Activated naive CD4-positive, alpha-beta T cell treated with anti-CD3 and anti-CD28 coated beads for 36 hours (primary cell): ENCODE measurements around the gene B2M. TPM values are rescaled to one million over a fixed set of nuclear protein-coding genes. Genes with fewer than 3 reads are reported as not detected.
A peak's percentile ranks its signal among the peaks of the same experiment; 100 is the strongest.
"Not testable (repeated sequence)": the region's sequence is repeated elsewhere in the genome, so short reads cannot be mapped to it uniquely, and the experiment has no call there.

ENCODE experiments used
- CTCF ChIA-PET: fragments of 350-600 bp; sonication (Branson Sonifier 250); formaldehyde crosslinking; loops from one replicate; lab custom pipeline; 2021; ENCODE audit warnings: antibody characterized with exemption; lab: Charles Lee
- DNase-seq: peaks from one replicate; pipeline ENCODE4 v3.0.0-alpha.2; 2020
- H3K27ac Mint-ChIP-seq: one replicate; pipeline ENCODE4 v1.8.0; 2021; ENCODE audit warnings: mild to moderate bottlenecking, mixed read lengths
- H3K27me3 Mint-ChIP-seq: one replicate; pipeline ENCODE4 v1.8.0; 2021; ENCODE audit warnings: low read depth, mixed read lengths
- H3K36me3 Mint-ChIP-seq: one replicate; pipeline ENCODE4 v1.8.0; 2021; ENCODE audit warnings: low read depth, mixed read lengths
- H3K4me1 Mint-ChIP-seq: one replicate; pipeline ENCODE4 v1.8.0; 2021; ENCODE audit warnings: low read depth, mixed read lengths
- H3K4me3 Mint-ChIP-seq: one replicate; pipeline ENCODE4 v1.8.0; 2021; ENCODE audit warnings: mild to moderate bottlenecking, moderate library complexity, mixed read lengths
- H3K9me3 Mint-ChIP-seq: one replicate; pipeline ENCODE4 v1.8.0; 2021; ENCODE audit warnings: mixed read lengths
- intact Hi-C: fragments of 100-400 bp; cut with micrococcal nuclease; formaldehyde crosslinking; loops from one replicate; pipeline ENCODE4 v1.15.1; 2023
- total RNA-seq, 2 experiments: library from RNA; stranded (reverse); gene quantifications; one replicate each; pipeline ENCODE4 v1.2.3, GENCODE V29; 2021

The B2M gene
- total RNA-seq, 2 experiments from 2014 or later = 5,387 to 5,703 TPM

DNA sequence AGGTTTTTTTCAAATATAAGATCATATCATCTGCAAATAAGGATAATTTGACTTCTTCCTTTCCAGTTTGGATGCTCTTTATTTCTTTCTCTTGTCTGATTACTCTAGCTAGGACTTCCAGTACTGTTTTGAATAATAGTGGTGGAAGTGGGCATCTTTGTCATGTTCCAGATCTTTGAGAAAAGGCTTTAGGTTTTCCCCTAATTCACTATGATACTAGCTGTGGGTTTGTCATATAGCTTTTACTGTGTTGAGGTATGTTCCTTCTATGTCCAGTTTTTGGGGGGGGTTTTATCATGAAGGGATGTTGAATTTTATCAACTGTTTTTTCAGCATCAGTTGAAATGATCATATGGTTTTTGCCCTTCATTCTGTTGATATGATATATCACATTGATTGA, 10.6 kb upstream of the B2M start:
- peaks cover 13% of the 10 kb centered on the region for H3K4me1 Mint-ChIP-seq
- H3K9me3 Mint-ChIP-seq = peaks cover 24% of the 10 kb centered on the region
- intact Hi-C loops, H3K36me3 Mint-ChIP-seq, H3K27me3 Mint-ChIP-seq, H3K4me3 Mint-ChIP-seq, DNase-seq, H3K27ac Mint-ChIP-seq: not testable (repeated sequence)
- CTCF ChIA-PET = interaction anchor here (0.8 kb wide), 1 partner anchor 122 kb away, joined by 5 read pairs; no protein-coding TSS in a partner anchor

DNA sequence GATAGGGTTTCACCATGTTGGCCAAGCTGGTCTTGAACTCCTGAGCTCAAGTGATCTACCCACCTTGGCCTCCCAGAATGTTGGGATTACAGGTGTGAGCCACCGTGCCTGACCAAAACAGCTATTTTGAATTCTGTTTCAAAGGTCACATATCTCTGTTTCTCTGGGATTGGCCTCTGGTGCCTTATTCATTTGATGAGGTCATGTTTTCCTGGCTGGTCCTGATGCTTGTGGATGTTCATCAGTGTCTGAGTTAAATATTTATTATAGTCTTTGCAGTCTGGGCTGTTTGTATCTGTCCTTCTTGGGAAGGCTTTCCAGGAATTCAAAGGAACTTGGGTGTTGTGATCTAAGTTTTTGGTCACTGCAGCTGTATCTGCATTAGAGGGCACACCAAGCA, 5.3 kb upstream of the B2M start:
- CTCF ChIA-PET = interaction anchor here (1.2 to 1.6 kb wide), 3 partner anchors 10 to 113 kb away, joined by 3 to 6 read pairs (median 4); no protein-coding TSS in a partner anchor
- no peak overlapping the region for H3K27ac Mint-ChIP-seq
- peaks cover 13% of the 10 kb centered on the region for H3K36me3 Mint-ChIP-seq
- no peak overlapping the region for H3K4me3 Mint-ChIP-seq
- DNase-seq = no peak
- H3K27me3 Mint-ChIP-seq = no peaks in the 10 kb centered on the region
- intact Hi-C loops = no loop called here
- H3K4me1 Mint-ChIP-seq = peaks cover 23% of the 10 kb centered on the region
- peaks cover 12% of the 10 kb centered on the region for H3K9me3 Mint-ChIP-seq

GRCh38 chr15:44706401-44706800, 4.9 kb upstream of the B2M start:
- peaks cover 22% of the 10 kb centered on the region for H3K4me1 Mint-ChIP-seq
- peaks cover 16% of the 10 kb centered on the region for H3K36me3 Mint-ChIP-seq
- intact Hi-C loops = no loop called here
- CTCF ChIA-PET = interaction anchor here (1.1 to 1.6 kb wide), 4 partner anchors 8 to 113 kb away, joined by 3 to 6 read pairs (median 4); no protein-coding TSS in a partner anchor
- H3K27me3 Mint-ChIP-seq = peaks cover 1% of the 10 kb centered on the region
- no peak overlapping the region for H3K27ac Mint-ChIP-seq
- DNase-seq = no peak
- peaks cover 10% of the 10 kb centered on the region for H3K9me3 Mint-ChIP-seq
- H3K4me3 Mint-ChIP-seq = no peak overlapping the region

DNA sequence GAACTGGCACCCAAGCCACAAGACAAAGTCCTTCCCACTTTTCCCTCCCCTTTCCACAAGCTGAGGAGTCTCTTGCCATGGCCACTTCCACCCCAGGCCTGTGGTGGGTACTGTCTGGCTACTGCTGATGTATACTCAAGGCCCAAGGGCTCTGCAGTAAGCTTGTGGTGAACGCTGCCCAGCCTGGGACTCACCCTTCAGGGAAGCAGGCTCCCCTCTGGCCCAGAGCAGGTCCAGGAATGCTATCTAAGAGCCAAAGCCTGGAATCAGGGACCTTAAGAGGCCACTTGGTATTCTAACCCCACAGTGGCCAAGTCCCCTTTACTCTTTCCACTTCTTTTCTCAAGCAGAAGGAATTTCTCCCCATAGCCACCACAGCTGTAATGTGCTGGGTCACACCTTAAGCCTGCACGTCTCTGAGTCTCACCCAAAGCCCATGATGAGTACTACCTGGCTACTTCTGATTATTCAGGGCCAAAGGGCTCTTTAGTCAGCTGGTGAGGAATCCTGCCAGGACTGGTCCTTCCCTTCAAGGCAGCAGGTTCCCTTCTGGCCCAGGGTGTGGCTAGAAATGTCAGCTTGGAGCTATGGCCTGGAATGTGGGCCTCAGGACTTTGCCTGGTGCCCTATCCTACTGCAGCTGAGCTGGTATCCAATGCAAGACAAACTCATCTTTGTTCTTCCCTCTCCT, 4.2 kb upstream of the B2M start:
- H3K9me3 Mint-ChIP-seq = peaks cover 5% of the 10 kb centered on the region
- peaks cover 21% of the 10 kb centered on the region for H3K36me3 Mint-ChIP-seq
- no peak overlapping the region for H3K4me3 Mint-ChIP-seq
- H3K27me3 Mint-ChIP-seq = peaks cover 3% of the 10 kb centered on the region
- CTCF ChIA-PET = interaction anchor here (1.1 to 1.6 kb wide), 2 partner anchors 8 to 24 kb away, joined by 3 to 6 read pairs; no protein-coding TSS in a partner anchor
- H3K27ac Mint-ChIP-seq = no peak overlapping the region
- intact Hi-C loops = no loop called here
- peaks cover 20% of the 10 kb centered on the region for H3K4me1 Mint-ChIP-seq
- DNase-seq = no peak

DNA sequence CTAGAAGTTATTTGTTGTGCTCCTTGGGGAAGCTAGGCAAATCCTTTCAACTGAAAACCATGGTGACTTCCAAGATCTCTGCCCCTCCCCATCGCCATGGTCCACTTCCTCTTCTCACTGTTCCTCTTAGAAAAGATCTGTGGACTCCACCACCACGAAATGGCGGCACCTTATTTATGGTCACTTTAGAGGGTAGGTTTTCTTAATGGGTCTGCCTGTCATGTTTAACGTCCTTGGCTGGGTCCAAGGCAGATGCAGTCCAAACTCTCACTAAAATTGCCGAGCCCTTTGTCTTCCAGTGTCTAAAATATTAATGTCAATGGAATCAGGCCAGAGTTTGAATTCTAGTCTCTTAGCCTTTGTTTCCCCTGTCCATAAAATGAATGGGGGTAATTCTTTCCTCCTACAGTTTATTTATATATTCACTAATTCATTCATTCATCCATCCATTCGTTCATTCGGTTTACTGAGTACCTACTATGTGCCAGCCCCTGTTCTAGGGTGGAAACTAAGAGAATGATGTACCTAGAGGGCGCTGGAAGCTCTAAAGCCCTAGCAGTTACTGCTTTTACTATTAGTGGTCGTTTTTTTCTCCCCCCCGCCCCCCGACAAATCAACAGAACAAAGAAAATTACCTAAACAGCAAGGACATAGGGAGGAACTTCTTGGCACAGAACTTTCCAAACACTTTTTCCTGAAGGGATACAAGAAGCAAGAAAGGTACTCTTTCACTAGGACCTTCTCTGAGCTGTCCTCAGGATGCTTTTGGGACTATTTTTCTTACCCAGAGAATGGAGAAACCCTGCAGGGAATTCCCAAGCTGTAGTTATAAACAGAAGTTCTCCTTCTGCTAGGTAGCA, 851 bp upstream of the B2M start:
- CTCF ChIA-PET = interaction anchor here (0.6 to 14.8 kb wide), 17 partner anchors 8 to 132 kb away, joined by 3 to 200 read pairs (median 6); partner anchors contain the start of genes SPG11 and TRIM69
- Mint-ChIP-seq H3K9me3 (no peaks in the 10 kb centered on the region), H3K4me3 (peak overlapping the region; percentile 99), H3K27me3 (peaks cover 3% of the 10 kb centered on the region), H3K36me3 (peaks cover 52% of the 10 kb centered on the region), H3K4me1 (peaks cover 29% of the 10 kb centered on the region), H3K27ac (peak overlapping the region; percentile 100)
- peak; percentile 69 for DNase-seq
- intact Hi-C loops = loop anchor here (1.0 to 10.0 kb wide), 12 partner anchors 9 to 886 kb away; partner anchors contain the start of genes EIF3J, GOLM2, MFAP1 and SPG11

- CTCF ChIA-PET = interaction anchor here (0.8 to 14.8 kb wide), 10 partner anchors 11 to 887 kb away, joined by 3 to 200 read pairs (median 10); partner anchors contain the start of genes MFAP1, SPG11 and TRIM69
- H3K4me1 Mint-ChIP-seq = peaks cover 38% of the 10 kb centered on the region
- peak overlapping the region; percentile 100 for H3K27ac Mint-ChIP-seq
- intact Hi-C loops = loop anchor here (1.0 to 10.0 kb wide), 8 partner anchors 7 to 887 kb away; partner anchors contain the start of genes EIF3J, GOLM2, MFAP1 and SPG11
- peak overlapping the region; percentile 99 for H3K4me3 Mint-ChIP-seq
- H3K27me3 Mint-ChIP-seq = peaks cover 3% of the 10 kb centered on the region
- peaks cover 66% of the 10 kb centered on the region for H3K36me3 Mint-ChIP-seq
- peak; percentile 56 for DNase-seq
- H3K9me3 Mint-ChIP-seq = no peaks in the 10 kb centered on the region
These were observed 527 bp downstream of the B2M start for GRCh38 chr15:44711743-44712345.

DNA sequence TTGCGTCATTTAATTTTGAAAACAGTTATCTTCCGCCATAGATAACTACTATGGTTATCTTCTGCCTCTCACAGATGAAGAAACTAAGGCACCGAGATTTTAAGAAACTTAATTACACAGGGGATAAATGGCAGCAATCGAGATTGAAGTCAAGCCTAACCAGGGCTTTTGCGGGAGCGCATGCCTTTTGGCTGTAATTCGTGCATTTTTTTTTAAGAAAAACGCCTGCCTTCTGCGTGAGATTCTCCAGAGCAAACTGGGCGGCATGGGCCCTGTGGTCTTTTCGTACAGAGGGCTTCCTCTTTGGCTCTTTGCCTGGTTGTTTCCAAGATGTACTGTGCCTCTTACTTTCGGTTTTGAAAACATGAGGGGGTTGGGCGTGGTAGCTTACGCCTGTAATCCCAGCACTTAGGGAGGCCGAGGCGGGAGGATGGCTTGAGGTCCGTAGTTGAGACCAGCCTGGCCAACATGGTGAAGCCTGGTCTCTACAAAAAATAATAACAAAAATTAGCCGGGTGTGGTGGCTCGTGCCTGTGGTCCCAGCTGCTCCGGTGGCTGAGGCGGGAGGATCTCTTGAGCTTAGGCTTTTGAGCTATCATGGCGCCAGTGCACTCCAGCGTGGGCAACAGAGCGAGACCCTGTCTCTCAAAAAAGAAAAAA, 1.2 kb downstream of the B2M start:
- intact Hi-C loops = loop anchor here (1.0 to 10.0 kb wide), 3 partner anchors 24 to 888 kb away; partner anchors contain the start of genes EIF3J, MFAP1, TRIM69 and WDR76
- CTCF ChIA-PET = interaction anchor here (0.8 to 14.8 kb wide), 7 partner anchors 10 to 888 kb away, joined by 3 to 200 read pairs (median 16); partner anchors contain the start of genes MFAP1, SPG11 and TRIM69
- H3K4me1 Mint-ChIP-seq = peaks cover 44% of the 10 kb centered on the region
- H3K36me3 Mint-ChIP-seq = peaks cover 72% of the 10 kb centered on the region
- H3K9me3 Mint-ChIP-seq = no peaks in the 10 kb centered on the region
- peak; percentile 77 for DNase-seq
- peak overlapping the region; percentile 99 for H3K4me3 Mint-ChIP-seq
- peak overlapping the region; percentile 100 for H3K27ac Mint-ChIP-seq
- H3K27me3 Mint-ChIP-seq = peaks cover 3% of the 10 kb centered on the region

DNA sequence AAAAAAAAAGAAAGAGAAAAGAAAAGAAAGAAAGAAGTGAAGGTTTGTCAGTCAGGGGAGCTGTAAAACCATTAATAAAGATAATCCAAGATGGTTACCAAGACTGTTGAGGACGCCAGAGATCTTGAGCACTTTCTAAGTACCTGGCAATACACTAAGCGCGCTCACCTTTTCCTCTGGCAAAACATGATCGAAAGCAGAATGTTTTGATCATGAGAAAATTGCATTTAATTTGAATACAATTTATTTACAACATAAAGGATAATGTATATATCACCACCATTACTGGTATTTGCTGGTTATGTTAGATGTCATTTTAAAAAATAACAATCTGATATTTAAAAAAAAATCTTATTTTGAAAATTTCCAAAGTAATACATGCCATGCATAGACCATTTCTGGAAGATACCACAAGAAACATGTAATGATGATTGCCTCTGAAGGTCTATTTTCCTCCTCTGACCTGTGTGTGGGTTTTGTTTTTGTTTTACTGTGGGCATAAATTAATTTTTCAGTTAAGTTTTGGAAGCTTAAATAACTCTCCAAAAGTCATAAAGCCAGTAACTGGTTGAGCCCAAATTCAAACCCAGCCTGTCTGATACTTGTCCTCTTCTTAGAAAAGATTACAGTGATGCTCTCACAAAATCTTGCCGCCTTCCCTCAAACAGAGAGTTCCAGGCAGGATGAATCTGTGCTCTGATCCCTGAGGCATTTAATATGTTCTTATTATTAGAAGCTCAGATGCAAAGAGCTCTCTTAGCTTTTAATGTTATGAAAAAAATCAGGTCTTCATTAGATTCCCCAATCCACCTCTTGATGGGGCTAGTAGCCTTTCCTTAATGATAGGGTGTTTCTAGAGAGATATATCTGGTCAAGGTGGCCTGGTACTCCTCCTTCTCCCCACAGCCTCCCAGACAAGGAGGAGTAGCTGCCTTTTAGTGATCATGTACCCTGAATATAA, 2.0 kb downstream of the B2M start:
- Mint-ChIP-seq H3K27ac (peak overlapping the region; percentile 100), H3K27me3 (peaks cover 3% of the 10 kb centered on the region), H3K9me3 (no peaks in the 10 kb centered on the region), H3K4me1 (peaks cover 52% of the 10 kb centered on the region), H3K4me3 (peak overlapping the region; percentile 99), H3K36me3 (peaks cover 80% of the 10 kb centered on the region)
- CTCF ChIA-PET = interaction anchor here (0.6 to 14.8 kb wide), 7 partner anchors 9 to 889 kb away, joined by 3 to 200 read pairs (median 16); partner anchors contain the start of genes MFAP1, SPG11 and TRIM69
- no peak for DNase-seq
- intact Hi-C loops = loop anchor here (1.0 to 10.0 kb wide), 3 partner anchors 23 to 888 kb away; partner anchors contain the start of genes EIF3J, MFAP1, TRIM69 and WDR76

DNA sequence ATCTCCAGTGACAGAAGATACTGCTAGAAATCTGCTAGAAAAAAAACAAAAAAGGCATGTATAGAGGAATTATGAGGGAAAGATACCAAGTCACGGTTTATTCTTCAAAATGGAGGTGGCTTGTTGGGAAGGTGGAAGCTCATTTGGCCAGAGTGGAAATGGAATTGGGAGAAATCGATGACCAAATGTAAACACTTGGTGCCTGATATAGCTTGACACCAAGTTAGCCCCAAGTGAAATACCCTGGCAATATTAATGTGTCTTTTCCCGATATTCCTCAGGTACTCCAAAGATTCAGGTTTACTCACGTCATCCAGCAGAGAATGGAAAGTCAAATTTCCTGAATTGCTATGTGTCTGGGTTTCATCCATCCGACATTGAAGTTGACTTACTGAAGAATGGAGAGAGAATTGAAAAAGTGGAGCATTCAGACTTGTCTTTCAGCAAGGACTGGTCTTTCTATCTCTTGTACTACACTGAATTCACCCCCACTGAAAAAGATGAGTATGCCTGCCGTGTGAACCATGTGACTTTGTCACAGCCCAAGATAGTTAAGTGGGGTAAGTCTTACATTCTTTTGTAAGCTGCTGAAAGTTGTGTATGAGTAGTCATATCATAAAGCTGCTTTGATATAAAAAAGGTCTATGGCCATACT, 4.0 kb downstream of the B2M start:
- peaks cover 58% of the 10 kb centered on the region for H3K4me1 Mint-ChIP-seq
- peaks cover 3% of the 10 kb centered on the region for H3K27me3 Mint-ChIP-seq
- CTCF ChIA-PET = interaction anchor here (0.6 to 14.8 kb wide), 6 partner anchors 7 to 113 kb away, joined by 4 to 200 read pairs (median 63); partner anchors contain the start of genes SPG11 and TRIM69
- no peaks in the 10 kb centered on the region for H3K9me3 Mint-ChIP-seq
- H3K4me3 Mint-ChIP-seq = peak overlapping the region; percentile 99
- intact Hi-C loops = loop anchor here (10.0 kb wide), 1 partner anchor 890 kb away; the partner anchor contains the start of genes MFAP1 and WDR76
- peak; percentile 32 for DNase-seq
- H3K27ac Mint-ChIP-seq = peak overlapping the region; percentile 100
- peaks cover 79% of the 10 kb centered on the region for H3K36me3 Mint-ChIP-seq
